Heart left ventricle (tissue), 16 donors: ENCODE measurements around the gene TERF2IP. TPM values are rescaled to one million over a fixed set of nuclear protein-coding genes. Genes with fewer than 3 reads are reported as not detected.

Source experiments
- ATAC-seq, 4 donors: fragments of 200-7000 bp; cut with Tn5 transposase; one replicate each; pipeline ENCODE4 v1.9.1; 2020 to 2022; ENCODE audit warnings: moderate library complexity in 4 of 4, mild to moderate bottlenecking in 3 of 4, moderate number of reproducible peaks in 1 of 4
- DNase-seq, 5 donors: peaks; one replicate each; pipeline ENCODE4 v3.0.0-alpha.2; 2020
- H3K27ac ChIP-seq, 12 donors: fragments of 200-600 bp; sonication (generic) in 4 of 12; one replicate each; pipeline versions ENCODE4 v1.5.0 to v1.8.0; 2016 to 2022; ENCODE audit warnings: mild to moderate bottlenecking in 2 of 12
- H3K27me3 ChIP-seq, 9 donors: fragments of 200-600 bp; sonication (generic) in 2 of 9; one replicate each; pipeline versions ENCODE4 v1.5.1 to v1.8.0; 2016 to 2022; ENCODE audit warnings: mild to moderate bottlenecking in 3 of 9
- H3K36me3 ChIP-seq, 9 donors: fragments of 200-600 bp; sonication (generic) in 2 of 9; one replicate each; pipeline versions ENCODE4 v1.5.0 to v1.8.0; 2018 to 2022; ENCODE audit warnings: mild to moderate bottlenecking in 2 of 9
- H3K4me1 ChIP-seq, 12 donors: fragments of 200-600 bp; sonication (generic) in 4 of 12; one replicate each; pipeline versions ENCODE4 v1.5.0 to v1.8.0; 2016 to 2022; ENCODE audit warnings: mild to moderate bottlenecking in 3 of 12
- H3K4me3 ChIP-seq, 12 donors: fragments of 200-600 bp; sonication (generic) in 4 of 12; one replicate each; pipeline versions ENCODE4 v1.5.0 to v1.8.0; 2017 to 2022; ENCODE audit warnings: mild to moderate bottlenecking in 9 of 12, moderate library complexity in 4 of 12
- H3K9me3 ChIP-seq, 12 donors: fragments of 200-600 bp; sonication (generic) in 4 of 12; one replicate each; pipeline versions ENCODE4 v1.5.0 to v1.8.0; 2016 to 2022; ENCODE audit warnings: mild to moderate bottlenecking in 1 of 12
- CTCF ChIP-seq, 12 donors: fragments of 200-600 bp; sonication (generic) in 4 of 12; IDR thresholded peaks; one replicate each; pipeline versions ENCODE4 v1.5.0 to v1.8.0; 2018 to 2022; ENCODE audit warnings: antibody characterized with exemption in 12 of 12, mild to moderate bottlenecking in 5 of 12
- POLR2A ChIP-seq, 2 donors: fragments of 450-650 bp; IDR thresholded peaks; one replicate each; pipeline ENCODE4 v1.6.1; 2017; ENCODE audit warnings: antibody characterized with exemption in 2 of 2, mild to moderate bottlenecking in 2 of 2, moderate library complexity in 2 of 2
- WGBS, 4 donors: extraction: QIAGEN DNeasy Blood & Tissue Kit in 2 of 4; methylation state at CpG; one replicate each; pipeline versions ENCODE4 v1.1.5 to v1.1.7; 2013 to 2018; 5-methylcytosine and 5-hydroxymethylcytosine counted together
- intact Hi-C, 10 donors: fragments of 100-400 bp; cut with DNase I; formaldehyde crosslinking; loops; one replicate each; pipeline versions ENCODE4 v1.11.1 to v1.14.2; 2022
- polyA plus RNA-seq, 2 donors: library from polyadenylated mRNA; stranded (reverse); fragments of 200-250 nt; gene quantifications; one replicate each; pipeline ENCODE4 v1.2.3, GENCODE V29; 2013
- total RNA-seq, 9 donors: library from RNA; depleted of rRNA in 2 of 9; stranded (reverse); fragments of >200 nt in 2 of 9; fragmentation: NEBNext Ultra II Directional in 3 of 9; extraction: Animal tissue kit (Norgen Biotek cat#: 25700) in 3 of 9; gene quantifications; one replicate each; pipeline versions ENCODE4 v1.1.0 to v1.2.4, GENCODE V29; 2016 to 2023
- donor health status: ischemic (EF 13 %, LVEDD 7.1; RV severe dilation, severe dysfunction).
- donor health status: healthy with polysubstance abuse.
- donor health status: DM: no; HTN: yes; CAD: no.
- donor health status: DM: no; HTN: no; CAD: no.
- donor health status: ischemic (EF 25% LVEDD 6.9; RV normal size, moderate dysfunction).
- donor health status: ischemic (EF 25% LVEDD 5.7; RV mildly dilated, moderate dysfunction).
- donor health status: healthy.
- donor health status: DM: yes; HTN: yes; CAD: no.
- donor health status: ischemic (EF 35%, LVEDD 5.7; RV mildly dilated, moderate dysfunction).
- donor health status: nonischemic (EF 11% LVEDD 7.7; RV severe dilation, severe dysfunction).
- donor health status: DM: yes; HTN: yes; CAD: no.
- donor health status: PGD.
- donor health status: ischemic (EF 29% LVEDD 5.4; RV normal size, mild dysfunction).
- donor health status: nonischemic (EF 23%, LVEDD 6.1; RV moderate dilation, normal function).

TERF2IP gene
- total and polyA plus RNA-seq, 11 donors: 52.0 to 79.2 (median 73.1) TPM

GRCh38 chr16:75648265-75649076 lies 898 bp downstream of the TERF2IP start:
- H3K4me3 ChIP-seq: peak overlapping the region; percentile 85 to 99 (median 95)
- H3K27ac ChIP-seq: peak overlapping the region; percentile 93 to 99 (median 97)
- 0 to 1% (median 0%) methylated on average over 33 to 62 of the region's 62 CpGs for WGBS, 4 donors
- H3K27me3 ChIP-seq: no peaks in the 10 kb centered on the region
- peaks cover 21 to 73% (median 56%) of the 10 kb centered on the region in 12 donors for H3K4me1 ChIP-seq
- TF ChIP-seq CTCF (IDR thresholded peaks at IDR 0.05): peak in 1 of 12 donors; percentile 17
- no peak for TF ChIP-seq POLR2A (IDR thresholded peaks at IDR 0.05)
- DNase-seq (peak; percentile 85 to 90 (median 86)), ATAC-seq (peak; percentile 57 to 79 (median 62))
- intact Hi-C loops: loop anchor here in 3 of 10 donors (1.0 to 10.0 kb wide), 3 partner anchors 114 to 116 kb away; no protein-coding TSS in a partner anchor
- no peaks in the 10 kb centered on the region for H3K9me3 ChIP-seq
- peaks cover 0 to 26% (median 19%) of the 10 kb centered on the region in 9 donors for H3K36me3 ChIP-seq

DNA sequence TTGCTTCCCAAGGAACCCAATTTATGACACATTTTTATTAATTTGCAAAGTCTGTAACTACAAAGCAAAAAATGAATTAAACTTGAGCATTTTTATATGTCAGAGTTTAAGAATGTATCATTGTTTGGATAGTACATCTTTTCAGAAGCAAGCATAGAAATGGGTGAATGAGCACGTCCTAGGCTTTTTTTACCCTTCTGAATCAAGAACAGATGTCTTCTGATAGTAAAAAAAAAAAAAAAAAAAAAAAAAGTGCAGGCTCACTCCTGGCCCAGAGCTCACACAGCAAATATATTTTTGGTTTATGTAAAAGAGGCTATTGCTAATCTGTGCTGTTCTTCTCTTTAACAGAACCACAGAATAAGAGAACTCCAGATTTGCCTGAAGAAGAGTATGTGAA lies 6.3 kb downstream of the TERF2IP start:
- TF ChIP-seq CTCF (IDR thresholded peaks at IDR 0.05) (no peak), POLR2A (IDR thresholded peaks at IDR 0.05) (no peak)
- Histone ChIP-seq H3K27me3 (no peaks in the 10 kb centered on the region), H3K4me3 (no peak overlapping the region), H3K27ac (no peak overlapping the region), H3K4me1 (peaks cover 8 to 52% (median 48%) of the 10 kb centered on the region in 12 donors), H3K9me3 (no peaks in the 10 kb centered on the region), H3K36me3 (peaks cover 0 to 53% (median 49%) of the 10 kb centered on the region in 9 donors)
- intact Hi-C loops: loop anchor here in 5 of 10 donors (10.0 kb wide), 1 partner anchor 111 kb away; no protein-coding TSS in a partner anchor
- DNase-seq (no peak), ATAC-seq (no peak)
- 30 to 39% (median 34%) methylated on average over 1 of the region's 1 CpG for WGBS, 4 donors

DNA sequence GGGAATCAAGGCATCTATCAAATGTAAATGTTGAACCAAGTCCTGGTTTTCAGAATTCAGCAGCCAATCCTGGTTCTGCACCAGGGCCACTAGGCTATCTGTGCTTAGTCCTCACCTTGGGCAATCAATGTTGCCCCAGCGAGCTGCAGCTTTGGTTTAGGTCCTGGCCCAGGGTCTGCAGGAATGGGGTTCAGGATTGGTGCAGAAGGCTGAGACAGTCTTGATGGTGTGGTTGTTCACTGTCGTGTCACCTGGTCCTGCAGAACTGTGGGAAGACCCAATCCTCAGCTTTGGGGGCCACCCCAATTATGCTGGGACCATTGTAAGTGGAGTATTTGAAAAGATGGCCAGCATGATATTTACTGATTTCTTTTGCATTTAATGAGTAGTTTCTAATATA lies 10.6 kb downstream of the TERF2IP start:
- ATAC-seq: no peak
- Histone ChIP-seq H3K27ac (no peak overlapping the region), H3K9me3 (no peaks in the 10 kb centered on the region), H3K4me3 (no peak overlapping the region), H3K4me1 (peaks cover 0 to 32% (median 23%) of the 10 kb centered on the region in 12 donors), H3K27me3 (no peaks in the 10 kb centered on the region), H3K36me3 (peaks cover 0 to 76% (median 70%) of the 10 kb centered on the region in 9 donors)
- WGBS, 4 donors: 71 to 94% (median 85%) methylated on average over 2 of the region's 2 CpGs
- no peak for TF ChIP-seq POLR2A (IDR thresholded peaks at IDR 0.05)
- no peak for TF ChIP-seq CTCF (IDR thresholded peaks at IDR 0.05)
- intact Hi-C loops: loop anchor here in 5 of 10 donors (10.0 kb wide), 1 partner anchor 107 kb away; no protein-coding TSS in a partner anchor
- DNase-seq: no peak

GRCh38 chr16:75660321-75660720 lies 12.7 kb downstream of the TERF2IP start:
- H3K27ac ChIP-seq: peak overlapping the region in 2 of 12 donors; percentile 12 to 17
- H3K9me3 ChIP-seq: no peaks in the 10 kb centered on the region
- DNase-seq (no peak), ATAC-seq (no peak)
- intact Hi-C loops: no loop called here
- no peak for TF ChIP-seq POLR2A (IDR thresholded peaks at IDR 0.05)
- no peak for TF ChIP-seq CTCF (IDR thresholded peaks at IDR 0.05)
- H3K36me3 ChIP-seq: peaks cover 0 to 63% (median 53%) of the 10 kb centered on the region in 9 donors
- H3K4me1 ChIP-seq: peaks cover 0 to 25% (median 11%) of the 10 kb centered on the region in 12 donors
- no peaks in the 10 kb centered on the region for H3K27me3 ChIP-seq
- 81 to 96% (median 91%) methylated on average over 2 to 6 of the region's 6 CpGs for WGBS, 4 donors
- H3K4me3 ChIP-seq: no peak overlapping the region
